ENCODE results near the gene DOLPP1. TPM values are rescaled to one million over a fixed set of nuclear protein-coding genes. Genes with fewer than 3 reads are reported as not detected.
"Not testable (repeated sequence)": the region's sequence is repeated elsewhere in the genome, so short reads cannot be mapped to it uniquely, and the experiment has no call there.

DOLPP1 gene
- total and polyA plus RNA-seq, 8 donors = 3.4 to 84.0 (median 12.8) TPM

DNA sequence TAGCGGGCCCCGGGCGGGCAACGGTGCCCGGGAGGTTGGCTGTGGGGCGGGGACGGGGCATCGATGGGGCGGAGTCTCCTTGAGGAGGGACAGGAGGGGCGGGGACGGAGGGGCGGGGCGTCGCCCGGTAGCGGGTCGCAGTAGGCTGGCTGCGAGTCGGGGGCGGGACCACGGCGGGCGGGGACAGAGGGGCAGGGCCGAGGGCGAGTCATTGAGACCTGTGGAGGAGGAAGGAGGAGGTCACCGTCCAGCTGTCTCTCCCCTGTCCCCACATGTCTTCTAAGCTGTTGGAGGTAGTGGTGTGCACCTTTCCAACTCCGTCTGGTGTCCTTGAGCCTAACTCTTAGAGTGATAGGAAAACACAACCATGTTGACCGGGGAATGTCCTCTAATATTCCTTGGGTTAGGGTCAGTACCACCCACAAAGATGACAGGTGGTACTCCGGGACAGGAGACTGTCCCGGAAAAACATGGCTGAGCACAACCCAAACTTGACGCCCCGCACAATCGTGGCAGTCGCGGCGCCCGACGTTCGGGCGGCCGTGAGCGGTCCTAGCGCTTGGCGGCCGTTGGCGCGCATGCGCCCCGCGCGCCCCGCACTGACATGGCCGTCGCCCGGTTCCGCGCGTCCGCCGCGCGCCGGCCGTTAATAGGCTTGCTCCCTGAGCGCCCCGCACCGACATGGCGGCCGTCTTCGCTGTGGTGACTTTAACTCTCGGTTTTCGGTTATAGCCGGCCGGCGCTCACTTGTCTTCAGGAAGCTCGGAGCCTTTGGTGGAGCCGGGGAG, 30.0 kb downstream of the DOLPP1 start, which contains the start of the genes CRAT and PTPA:
Gene CRAT, minus strand, starts transcription at position 54 of the 788 bp plus-strand sequence. CDS start 284 bp downstream, outside the sequence.
Gene PTPA, plus strand, starts transcription at position 676 of the 788 bp plus-strand sequence. CDS start 186 bp downstream, outside the sequence.
- peak within 1 kb of the TSS; percentile 82 to 98 (median 94) for H3K4me3 ChIP-seq
- H3K27ac ChIP-seq = peak within 1 kb of the TSS; percentile 94 to 97 (median 95)
- H3K27me3 ChIP-seq = no peaks in the 10 kb centered on the region
- peak; percentile 98 to 99 for DNase-seq
- H3K9me3 ChIP-seq = no peaks in the 10 kb centered on the region
- intact Hi-C loops (cut with DNase I; ENCODE audit: low total_unique reads) = no loop called here
- peaks cover 6 to 25% (median 22%) of the 10 kb centered on the region in 4 donors for H3K36me3 ChIP-seq
- peak; percentile 62 to 96 (median 93) for TF ChIP-seq POLR2AphosphoS5 (IDR thresholded peaks at IDR 0.05)
- TF ChIP-seq, protein P1, sequence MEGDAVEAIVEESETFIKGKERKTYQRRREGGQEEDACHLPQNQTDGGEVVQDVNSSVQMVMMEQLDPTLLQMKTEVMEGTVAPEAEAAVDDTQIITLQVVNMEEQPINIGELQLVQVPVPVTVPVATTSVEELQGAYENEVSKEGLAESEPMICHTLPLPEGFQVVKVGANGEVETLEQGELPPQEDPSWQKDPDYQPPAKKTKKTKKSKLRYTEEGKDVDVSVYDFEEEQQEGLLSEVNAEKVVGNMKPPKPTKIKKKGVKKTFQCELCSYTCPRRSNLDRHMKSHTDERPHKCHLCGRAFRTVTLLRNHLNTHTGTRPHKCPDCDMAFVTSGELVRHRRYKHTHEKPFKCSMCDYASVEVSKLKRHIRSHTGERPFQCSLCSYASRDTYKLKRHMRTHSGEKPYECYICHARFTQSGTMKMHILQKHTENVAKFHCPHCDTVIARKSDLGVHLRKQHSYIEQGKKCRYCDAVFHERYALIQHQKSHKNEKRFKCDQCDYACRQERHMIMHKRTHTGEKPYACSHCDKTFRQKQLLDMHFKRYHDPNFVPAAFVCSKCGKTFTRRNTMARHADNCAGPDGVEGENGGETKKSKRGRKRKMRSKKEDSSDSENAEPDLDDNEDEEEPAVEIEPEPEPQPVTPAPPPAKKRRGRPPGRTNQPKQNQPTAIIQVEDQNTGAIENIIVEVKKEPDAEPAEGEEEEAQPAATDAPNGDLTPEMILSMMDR (IDR thresholded peaks at IDR 0.05) = no peak
- TF ChIP-seq EP300 (IDR thresholded peaks at IDR 0.05) = no peak
- peak in 2 of 4 donors; percentile 90 for TF ChIP-seq POLR2A (IDR thresholded peaks at IDR 0.05)
- WGBS, 5 donors = 0% methylated on average over 37 to 77 of the region's 77 CpGs
- peaks cover 32 to 74% (median 55%) of the 10 kb centered on the region in 4 donors for H3K4me1 ChIP-seq

DNA sequence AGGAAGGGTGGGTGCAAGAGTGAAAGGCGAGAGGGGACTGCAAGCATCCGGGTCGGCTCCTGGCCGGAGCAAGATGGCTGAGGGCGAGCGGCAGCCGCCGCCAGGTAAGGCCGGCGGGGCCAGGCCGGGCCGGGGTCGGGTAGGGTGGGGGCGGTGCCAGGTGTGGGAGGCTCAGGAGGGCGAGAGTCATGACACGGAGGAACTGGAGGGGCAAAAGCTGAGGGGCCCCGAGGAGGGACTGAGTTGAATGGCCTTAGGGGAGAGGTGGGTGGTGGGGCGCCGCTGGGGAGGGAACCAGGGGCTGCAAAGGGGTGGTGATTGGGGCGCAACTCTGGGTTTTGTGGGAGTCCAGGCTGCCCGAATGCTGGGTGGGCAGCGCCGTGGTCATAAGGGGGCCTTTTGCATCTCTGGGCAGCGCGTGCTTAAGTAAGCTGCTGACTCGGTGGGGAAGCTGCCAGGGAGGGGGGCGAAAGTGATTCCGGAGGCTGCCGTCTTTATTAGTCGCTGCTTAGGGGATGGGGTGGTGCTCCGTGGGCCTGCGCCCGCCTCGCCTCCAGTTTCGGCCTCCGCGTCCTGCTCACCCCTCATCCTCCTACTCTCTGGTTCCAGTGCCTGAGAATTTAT, 30.7 kb downstream of the DOLPP1 start:
- Histone ChIP-seq H3K9me3 (no peaks in the 10 kb centered on the region), H3K27ac (peak overlapping the region; percentile 94 to 97 (median 95)), H3K27me3 (no peaks in the 10 kb centered on the region), H3K36me3 (peaks cover 0 to 18% (median 15%) of the 10 kb centered on the region in 4 donors), H3K4me1 (peaks cover 32 to 75% (median 55%) of the 10 kb centered on the region in 4 donors), H3K4me3 (peak overlapping the region; percentile 82 to 98 (median 94))
- peak; percentile 47 to 76 for DNase-seq
- TF ChIP-seq, protein P1 (IDR thresholded peaks at IDR 0.05) = no peak
- TF ChIP-seq POLR2A (IDR thresholded peaks at IDR 0.05) (no peak), EP300 (IDR thresholded peaks at IDR 0.05) (no peak), POLR2AphosphoS5 (IDR thresholded peaks at IDR 0.05) (no peak)
- intact Hi-C loops (cut with DNase I; ENCODE audit: low total_unique reads) = no loop called here
- WGBS, 5 donors = 0 to 1% (median 0%) methylated on average over 33 to 37 of the region's 37 CpGs

DNA sequence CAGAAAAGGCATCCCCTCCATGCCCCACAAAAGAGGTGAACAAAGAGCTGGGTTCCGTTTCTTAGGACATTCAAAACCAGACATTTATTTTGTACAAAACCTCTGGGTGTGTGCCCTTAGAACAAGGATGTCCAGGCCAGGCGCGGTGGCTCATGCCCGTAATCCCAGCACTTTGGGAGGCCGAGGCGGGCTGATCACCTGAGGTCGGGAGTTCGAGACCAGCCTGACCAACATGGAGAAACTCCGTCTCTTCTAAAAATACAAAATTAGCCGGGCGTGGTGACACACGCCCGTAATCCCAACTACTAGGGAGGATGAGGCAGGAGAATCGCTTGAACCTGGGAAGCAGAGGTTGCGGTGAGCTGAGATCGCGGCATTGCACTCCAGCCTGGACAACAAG, 31.6 kb downstream of the DOLPP1 start:
- DNase-seq; H3K36me3 ChIP-seq; H3K9me3 ChIP-seq; H3K27me3 ChIP-seq; intact Hi-C loops (cut with DNase I; ENCODE audit: low total_unique reads): not testable (repeated sequence)
- WGBS, 5 donors = 85 to 90% (median 88%) methylated on average over 17 of the region's 17 CpGs
- Histone ChIP-seq H3K27ac (peak overlapping the region in 2 of 5 donors; percentile 95 to 97), H3K4me3 (peak overlapping the region; percentile 82 to 98 (median 94)), H3K4me1 (peaks cover 32 to 73% (median 55%) of the 10 kb centered on the region in 4 donors)

DNA sequence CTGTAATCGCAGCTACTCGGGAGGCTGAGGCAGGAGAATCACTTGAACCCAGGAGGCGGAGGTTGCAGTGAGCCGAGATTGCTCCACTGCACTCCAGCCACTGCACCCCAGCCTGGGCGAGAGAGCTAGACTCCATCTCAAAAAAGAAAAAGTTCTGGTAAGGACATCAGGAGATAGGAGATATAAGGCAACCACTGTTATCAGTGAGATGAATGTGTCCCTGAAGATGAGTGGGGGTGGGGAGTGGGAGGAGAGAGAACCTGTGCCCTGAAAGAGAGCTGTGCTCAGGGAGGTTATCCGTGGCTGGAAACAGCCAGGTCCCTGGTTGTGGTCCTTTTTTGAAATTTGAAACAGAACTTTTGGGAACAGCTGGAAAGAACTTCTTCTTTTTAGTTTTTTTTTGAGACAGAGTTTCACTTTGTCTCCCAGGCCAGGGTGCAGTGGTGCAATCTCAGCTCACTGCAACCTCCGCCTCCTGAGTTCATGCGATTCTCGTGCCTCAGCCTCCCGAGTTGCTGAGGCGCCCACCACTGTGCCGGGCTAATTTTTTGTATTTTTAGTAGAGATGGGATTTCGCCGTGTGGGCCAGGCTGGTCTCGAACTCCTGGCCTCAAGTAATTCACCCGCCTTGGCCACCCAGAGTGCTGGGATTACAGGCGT, 32.9 kb downstream of the DOLPP1 start:
- no peaks in the 10 kb centered on the region for H3K36me3 ChIP-seq
- TF ChIP-seq EP300 (IDR thresholded peaks at IDR 0.05) (no peak), POLR2AphosphoS5 (IDR thresholded peaks at IDR 0.05) (no peak), POLR2A (IDR thresholded peaks at IDR 0.05) (no peak)
- TF ChIP-seq, protein P1 (IDR thresholded peaks at IDR 0.05) = no peak
- peak overlapping the region in 3 of 5 donors; percentile 1 to 68 (median 14) for H3K27ac ChIP-seq
- intact Hi-C loops (cut with DNase I; ENCODE audit: low total_unique reads) = no loop called here
- H3K9me3 ChIP-seq = no peaks in the 10 kb centered on the region
- H3K4me3 ChIP-seq = no peak overlapping the region
- 83 to 91% (median 89%) methylated on average over 17 of the region's 17 CpGs for WGBS, 5 donors
- DNase-seq = no peak
- no peaks in the 10 kb centered on the region for H3K27me3 ChIP-seq
- peaks cover 39 to 65% (median 53%) of the 10 kb centered on the region in 4 donors for H3K4me1 ChIP-seq
